Naive thymus-derived CD4-positive, alpha-beta T cell (primary cell): ENCODE data around the gene C5orf34. TPM values are rescaled to one million over a fixed set of nuclear protein-coding genes. Genes with fewer than 3 reads are reported as not detected.
"Not testable (repeated sequence)": the region's sequence is repeated elsewhere in the genome, so short reads cannot be mapped to it uniquely, and the experiment has no call there.

Experiments
- ATAC-seq: fragments of 150-1000 bp; cut with Tn5 transposase; 2 replicates; pipeline ENCODE4 v1.10.0; 2021; ENCODE audit warnings: mild to moderate bottlenecking, moderate library complexity
- CTCF ChIA-PET: fragments of 350-600 bp; sonication (Branson Sonifier 250); formaldehyde crosslinking; loops from one replicate; lab custom pipeline; 2021; ENCODE audit warnings: antibody characterized with exemption; lab: Charles Lee
- POLR2A ChIA-PET: fragments of 350-600 bp; sonication (Branson Sonifier 250); formaldehyde crosslinking; loops from one replicate; lab custom pipeline; 2021; ENCODE audit warnings: antibody characterized with exemption, inconsistent platforms; lab: Charles Lee
- DNase-seq, 9 donors: peaks; one replicate each; pipeline versions ENCODE4 v3.0.0 to v3.0.0-alpha.2; 2020 to 2022; ENCODE audit warnings: mixed read lengths in 1 of 9
- H3K27ac ChIP-seq: one replicate; pipeline ENCODE4 v1.7.0; 2013; ENCODE audit warnings: mild to moderate bottlenecking, low read depth, low read length, moderate library complexity
- H3K27me3 ChIP-seq, 2 donors: one replicate each; pipeline ENCODE4 v1.7.0; 2013; ENCODE audit warnings: low read length in 2 of 2, mild to moderate bottlenecking in 2 of 2, moderate library complexity in 2 of 2; ENCODE audit not compliant: control insufficient read depth in 2 of 2, insufficient read depth in 2 of 2
- H3K36me3 ChIP-seq, 3 experiments: 1 replicate in 2 of 3; 2 replicates in 1 of 3; pipeline ENCODE4 v1.7.0; 2013; ENCODE audit warnings: low read length in 3 of 3, mild to moderate bottlenecking in 3 of 3, moderate library complexity in 1 of 3; ENCODE audit not compliant: insufficient read depth in 3 of 3, control insufficient read depth in 2 of 3
- H3K4me1 ChIP-seq, 2 donors: one replicate each; pipeline ENCODE4 v1.7.0; 2013; ENCODE audit warnings: low read length in 2 of 2, mild to moderate bottlenecking in 2 of 2, moderate library complexity in 1 of 2; ENCODE audit not compliant: control insufficient read depth in 2 of 2, insufficient read depth in 2 of 2
- H3K4me3 ChIP-seq: 2 replicates; pipeline ENCODE4 v1.7.0; 2013; ENCODE audit warnings: mild to moderate bottlenecking, low read length
- H3K9me3 ChIP-seq, 3 experiments: 1 replicate in 2 of 3; 2 replicates in 1 of 3; pipeline ENCODE4 v1.7.0; 2013; ENCODE audit warnings: low read length in 3 of 3; ENCODE audit not compliant: control insufficient read depth in 2 of 3
- H3K27ac Mint-ChIP-seq, 9 donors: one replicate each; pipeline ENCODE4 v1.8.0; 2020 to 2022; ENCODE audit warnings: mixed read lengths in 9 of 9, mild to moderate bottlenecking in 8 of 9, moderate library complexity in 5 of 9, inconsistent platforms in 2 of 9
- H3K27me3 Mint-ChIP-seq, 5 donors: one replicate each; pipeline ENCODE4 v1.8.0; 2021 to 2022; ENCODE audit warnings: mixed read lengths in 5 of 5, mild to moderate bottlenecking in 1 of 5
- H3K36me3 Mint-ChIP-seq, 5 donors: one replicate each; pipeline ENCODE4 v1.8.0; 2020 to 2022; ENCODE audit warnings: mixed read lengths in 5 of 5, mild to moderate bottlenecking in 3 of 5, inconsistent platforms in 1 of 5
- H3K4me1 Mint-ChIP-seq, 7 donors: one replicate each; pipeline ENCODE4 v1.8.0; 2020 to 2022; ENCODE audit warnings: mixed read lengths in 7 of 7, mild to moderate bottlenecking in 3 of 7, inconsistent platforms in 1 of 7
- H3K4me3 Mint-ChIP-seq, 10 donors: one replicate each; pipeline ENCODE4 v1.8.0; 2020 to 2022; ENCODE audit warnings: mild to moderate bottlenecking in 10 of 10, mixed read lengths in 10 of 10, moderate library complexity in 6 of 10, inconsistent platforms in 2 of 10
- H3K9me3 Mint-ChIP-seq, 11 donors: one replicate each; pipeline ENCODE4 v1.8.0; 2020 to 2022; ENCODE audit warnings: mixed read lengths in 11 of 11, mild to moderate bottlenecking in 4 of 11, inconsistent platforms in 1 of 11, moderate library complexity in 1 of 11
- intact Hi-C, 2 donors: fragments of 100-400 bp; cut with micrococcal nuclease; formaldehyde crosslinking; loops; one replicate each; pipeline ENCODE4 v1.15.1; 2023
- polyA plus RNA-seq, 2 donors: library from polyadenylated mRNA; unstranded; fragments of 300-500 nt; fragmentation: Illumina TruSeq; gene quantifications; one replicate each; pipeline ENCODE4 v1.2.3, GENCODE V29; 2021
- total RNA-seq, 6 experiments: library from RNA in 5 of 6; stranded (reverse) in 5 of 6; gene quantifications; 1 replicate in 5 of 6; 2 replicates in 1 of 6; pipeline ENCODE4 v1.2.3 and lab custom pipeline; 2021 to 2026

Gene C5orf34
- total and polyA plus RNA-seq, 7 experiments from 2014 or later = 0.77 to 5.2 (median 1.5) TPM

DNA sequence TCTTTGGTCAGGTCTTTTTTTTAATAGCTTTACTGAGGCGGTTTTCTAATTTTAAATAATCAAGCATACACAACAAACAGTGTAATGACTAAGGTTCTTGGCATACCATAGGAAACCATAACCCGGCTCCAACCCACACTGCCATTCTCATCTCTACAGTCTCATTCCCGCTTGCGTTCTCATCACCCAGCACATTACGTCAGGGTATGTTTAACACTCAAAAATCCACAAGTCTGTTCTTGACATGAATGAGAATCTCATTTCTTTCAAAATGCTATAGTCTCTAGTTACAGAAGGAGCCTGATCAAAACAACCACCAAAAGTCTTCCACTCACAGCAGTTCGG lies 505 bp downstream of the C5orf34 start:
- H3K27me3 Mint-ChIP-seq = no peaks in the 10 kb centered on the region
- ChIA-PET POLR2A (interaction anchor here (0.7 to 4.3 kb wide), 4 partner anchors 25 to 125 kb away, joined by 3 to 81 read pairs (median 4); partner anchors contain the start of gene TMEM267), CTCF (interaction anchor here (1.1 to 2.1 kb wide), 2 partner anchors 10 to 30 kb away, joined by 4 to 10 read pairs; partner anchors contain the start of gene TMEM267)
- H3K36me3 Mint-ChIP-seq = peaks cover 0 to 13% (median 5%) of the 10 kb centered on the region in 5 donors
- Histone ChIP-seq H3K9me3 (no peaks in the 10 kb centered on the region), H3K27ac (peak overlapping the region; percentile 81), H3K27me3 (no peaks in the 10 kb centered on the region), H3K4me1 (peaks cover 8 to 14% of the 10 kb centered on the region in 2 donors), H3K4me3 (peak overlapping the region; percentile 84), H3K36me3 (no peaks in the 10 kb centered on the region)
- peak overlapping the region; percentile 90 to 97 (median 94) for H3K4me3 Mint-ChIP-seq
- ATAC-seq (no peak), DNase-seq (peak in 1 of 9 donors; percentile 74)
- H3K4me1 Mint-ChIP-seq = peaks cover 17 to 42% (median 36%) of the 10 kb centered on the region in 7 donors
- no peaks in the 10 kb centered on the region for H3K9me3 Mint-ChIP-seq
- intact Hi-C loops = loop anchor here in 1 of 2 donors (2.0 kb wide), 1 partner anchor 14 kb away; no protein-coding TSS in a partner anchor
- H3K27ac Mint-ChIP-seq = peak overlapping the region; percentile 90 to 98 (median 95)

DNA sequence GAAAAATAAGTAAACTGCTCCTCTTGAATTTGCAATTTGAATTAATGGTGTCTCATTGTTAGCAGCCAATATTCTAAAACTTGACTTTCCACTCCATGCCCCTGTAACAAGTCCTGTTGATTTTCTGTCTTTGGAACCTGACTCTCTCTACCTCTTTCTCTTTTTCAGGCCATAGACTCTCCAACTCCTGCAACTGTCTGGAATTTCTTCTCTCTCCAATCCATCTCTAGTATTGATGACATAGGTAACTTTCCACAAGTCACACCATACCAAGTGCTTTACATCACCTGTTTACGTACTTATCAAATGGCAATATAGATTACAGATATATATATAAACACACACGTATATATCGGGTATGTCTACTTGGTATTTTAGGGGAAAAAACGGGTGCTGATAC lies 923 bp downstream of the C5orf34 start:
- peak overlapping the region; percentile 84 for H3K4me3 ChIP-seq
- Mint-ChIP-seq H3K36me3 (peaks cover 0 to 13% (median 7%) of the 10 kb centered on the region in 5 donors), H3K27me3 (no peaks in the 10 kb centered on the region), H3K27ac (peak overlapping the region; percentile 90 to 98 (median 95)), H3K4me1 (peaks cover 17 to 42% (median 36%) of the 10 kb centered on the region in 7 donors), H3K9me3 (no peaks in the 10 kb centered on the region), H3K4me3 (peak overlapping the region; percentile 90 to 97 (median 94))
- peaks cover 8 to 14% of the 10 kb centered on the region in 2 donors for H3K4me1 ChIP-seq
- H3K9me3 ChIP-seq = no peaks in the 10 kb centered on the region
- POLR2A ChIA-PET = interaction anchor here (1.0 to 4.3 kb wide), 4 partner anchors 10 to 31 kb away, joined by 3 to 81 read pairs (median 4); partner anchors contain the start of gene TMEM267
- DNase-seq (no peak), ATAC-seq (no peak)
- no peaks in the 10 kb centered on the region for H3K27me3 ChIP-seq
- H3K27ac ChIP-seq = peak overlapping the region; percentile 81
- H3K36me3 ChIP-seq = no peaks in the 10 kb centered on the region
- intact Hi-C loops = loop anchor here in 1 of 2 donors (2.0 kb wide), 1 partner anchor 13 kb away; no protein-coding TSS in a partner anchor
- CTCF ChIA-PET = interaction anchor here (1.1 to 2.1 kb wide), 2 partner anchors 11 to 30 kb away, joined by 4 to 10 read pairs; partner anchors contain the start of gene TMEM267

DNA sequence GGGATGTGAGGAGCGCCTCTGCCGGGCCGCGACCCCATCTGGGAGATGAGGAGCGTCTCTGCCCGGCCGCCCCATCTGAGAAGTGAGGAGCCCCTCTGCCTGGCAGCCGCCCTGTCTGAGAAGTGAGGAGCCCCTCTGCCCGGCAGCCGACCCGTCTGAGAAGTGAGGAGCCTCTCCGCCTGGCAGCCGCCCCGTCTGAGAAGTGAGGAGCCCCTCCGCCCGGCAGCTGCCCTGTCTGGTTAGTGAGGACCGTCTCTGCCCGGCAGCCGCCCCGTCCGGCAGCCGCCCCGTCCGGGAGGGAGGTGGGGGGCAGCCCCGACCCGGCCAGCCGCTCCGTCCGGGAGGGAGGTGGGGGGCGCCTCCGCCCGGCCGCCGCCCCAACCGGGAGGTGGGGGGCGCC lies 3.9 kb downstream of the C5orf34 start:
- ATAC-seq, H3K27me3 Mint-ChIP-seq, H3K27ac Mint-ChIP-seq, H3K4me3 ChIP-seq, DNase-seq, H3K9me3 Mint-ChIP-seq, H3K27me3 ChIP-seq, CTCF ChIA-PET, intact Hi-C loops, H3K36me3 ChIP-seq, H3K27ac ChIP-seq, POLR2A ChIA-PET, H3K4me3 Mint-ChIP-seq, H3K9me3 ChIP-seq: not testable (repeated sequence)
- H3K4me1 ChIP-seq = peaks cover 8 to 14% of the 10 kb centered on the region in 2 donors
- Mint-ChIP-seq H3K36me3 (peaks cover 0 to 12% (median 10%) of the 10 kb centered on the region in 5 donors), H3K4me1 (peaks cover 17 to 33% (median 31%) of the 10 kb centered on the region in 7 donors)

DNA sequence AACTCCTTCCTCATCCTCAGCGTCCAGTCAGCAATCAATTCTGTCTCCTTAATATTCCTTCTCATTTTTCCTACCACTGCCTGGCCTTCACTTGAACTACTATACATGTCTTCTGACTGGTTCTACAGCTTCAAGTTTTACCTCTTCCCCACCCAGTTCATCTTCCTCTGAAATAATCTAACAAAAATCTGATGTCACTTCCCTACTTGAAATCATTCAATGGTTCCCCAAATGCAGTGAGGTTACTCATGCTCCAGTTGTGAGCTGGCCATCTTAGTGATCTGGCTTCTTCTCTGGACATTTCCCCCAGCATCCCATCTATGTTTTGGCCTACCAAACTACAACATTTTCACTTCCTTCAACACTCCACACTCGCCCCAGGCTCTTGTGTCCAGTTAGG lies 16.4 kb downstream of the C5orf34 start:
- H3K4me1 ChIP-seq = no peaks in the 10 kb centered on the region
- CTCF ChIA-PET = interaction anchor here (1.5 kb wide), 1 partner anchor 15 kb away, joined by 5 read pairs; the partner anchor contains the start of gene TMEM267

DNA sequence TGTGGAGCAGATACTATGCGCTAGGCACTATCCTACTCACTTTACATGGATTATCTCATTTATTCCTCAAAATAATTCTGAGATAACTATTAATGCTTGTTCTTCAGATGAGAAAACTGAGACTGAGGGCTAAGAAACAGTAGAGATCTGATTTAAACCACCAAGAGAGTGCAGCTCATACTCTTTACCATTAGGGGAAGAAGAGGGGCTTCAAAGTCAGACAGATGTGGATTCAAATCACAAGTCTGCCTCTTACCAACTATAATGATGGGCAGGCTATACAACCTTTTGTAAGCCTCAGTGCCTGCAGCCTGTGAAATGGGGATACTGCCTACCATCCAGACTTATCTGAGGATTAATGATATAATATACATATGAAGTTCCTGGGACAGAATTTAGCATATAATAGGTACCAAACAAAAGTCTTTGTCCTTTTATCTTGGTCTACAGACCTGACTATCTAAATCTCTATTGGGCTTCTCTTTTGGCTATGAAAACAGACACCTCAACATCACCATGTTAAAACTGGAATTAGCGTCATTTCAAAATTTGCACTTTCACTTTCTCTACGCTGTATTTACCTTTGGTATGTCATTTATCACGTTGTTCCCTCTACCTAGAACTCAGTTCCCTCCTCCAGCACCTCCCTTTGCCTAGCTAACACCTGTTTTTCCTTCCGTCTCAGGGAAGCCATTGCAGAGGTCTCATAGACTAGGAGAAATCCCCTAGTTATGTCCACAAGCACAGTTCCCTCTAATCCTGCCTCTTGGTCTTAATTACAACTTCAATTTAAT lies 17.4 kb downstream of the C5orf34 start:
- DNase-seq = no peak
- ChIA-PET CTCF (interaction anchor here (1.5 kb wide), 1 partner anchor 13 kb away, joined by 5 read pairs; the partner anchor contains the start of gene TMEM267), POLR2A (interaction anchor here (1.2 to 1.3 kb wide), 2 partner anchors 8 to 13 kb away, joined by 4 read pairs; no protein-coding TSS in a partner anchor)
- Mint-ChIP-seq H3K36me3 (peaks cover 4 to 35% (median 21%) of the 10 kb centered on the region in 5 donors), H3K4me1 (no peaks in the 10 kb centered on the region), H3K9me3 (no peaks in the 10 kb centered on the region), H3K27ac (no peak overlapping the region), H3K27me3 (no peaks in the 10 kb centered on the region), H3K4me3 (no peak overlapping the region)
- no peak overlapping the region for H3K4me3 ChIP-seq
- H3K36me3 ChIP-seq = no peaks in the 10 kb centered on the region
- intact Hi-C loops = no loop called here
- no peaks in the 10 kb centered on the region for H3K4me1 ChIP-seq
- no peaks in the 10 kb centered on the region for H3K9me3 ChIP-seq
- no peak overlapping the region for H3K27ac ChIP-seq
- ATAC-seq = no peak
- H3K27me3 ChIP-seq = no peaks in the 10 kb centered on the region

More for the DNA sequence above, 16.4 kb downstream of the C5orf34 start:
- POLR2A ChIA-PET = interaction anchor here (1.2 to 3.2 kb wide), 2 partner anchors 9 to 14 kb away, joined by 4 to 16 read pairs; partner anchors contain the start of gene TMEM267
- no peak overlapping the region for H3K27ac ChIP-seq
- ATAC-seq = peak; percentile 46
- H3K9me3 ChIP-seq = no peaks in the 10 kb centered on the region
- no peaks in the 10 kb centered on the region for H3K27me3 ChIP-seq
- no peak for DNase-seq
- Mint-ChIP-seq H3K4me1 (no peaks in the 10 kb centered on the region), H3K4me3 (no peak overlapping the region), H3K9me3 (no peaks in the 10 kb centered on the region), H3K27ac (peak overlapping the region in 1 of 9 donors; percentile 0), H3K36me3 (peaks cover 4 to 43% (median 22%) of the 10 kb centered on the region in 5 donors), H3K27me3 (no peaks in the 10 kb centered on the region)
- no peak overlapping the region for H3K4me3 ChIP-seq
- intact Hi-C loops = no loop called here
- no peaks in the 10 kb centered on the region for H3K36me3 ChIP-seq

DNA sequence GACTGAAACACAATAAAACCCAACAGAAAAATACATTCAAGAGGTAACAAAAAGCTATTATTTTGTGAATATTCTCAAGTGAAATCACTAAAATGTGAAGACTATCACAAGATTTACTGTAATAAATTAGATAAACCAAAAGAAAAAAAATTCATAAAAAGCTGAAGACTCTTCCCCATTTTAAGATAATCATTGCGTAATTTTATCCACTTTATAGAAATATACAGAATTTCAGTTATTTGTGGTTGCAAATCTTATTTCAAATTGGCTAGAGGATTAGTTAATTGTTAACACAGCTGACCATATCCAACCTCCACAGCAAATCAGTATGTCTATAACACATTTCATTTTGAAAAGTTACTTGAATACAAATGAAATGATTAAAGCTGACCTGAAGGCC lies 23.6 kb downstream of the C5orf34 start:
- no peaks in the 10 kb centered on the region for H3K9me3 ChIP-seq
- H3K4me3 ChIP-seq = no peak overlapping the region
- CTCF ChIA-PET = no interaction called here
- no peaks in the 10 kb centered on the region for H3K36me3 ChIP-seq
- POLR2A ChIA-PET = interaction anchor here (0.6 to 0.7 kb wide), 2 partner anchors 18 to 66 kb away, joined by 3 read pairs; no protein-coding TSS in a partner anchor
- DNase-seq (no peak), ATAC-seq (no peak)
- H3K4me3 Mint-ChIP-seq = no peak overlapping the region
- H3K27ac Mint-ChIP-seq = no peak overlapping the region
- H3K36me3 Mint-ChIP-seq = peaks cover 0 to 16% (median 6%) of the 10 kb centered on the region in 5 donors
- no peaks in the 10 kb centered on the region for H3K9me3 Mint-ChIP-seq
- H3K27me3 Mint-ChIP-seq = no peaks in the 10 kb centered on the region
- no peaks in the 10 kb centered on the region for H3K4me1 ChIP-seq
- H3K27me3 ChIP-seq = no peaks in the 10 kb centered on the region
- H3K27ac ChIP-seq = no peak overlapping the region
- intact Hi-C loops = no loop called here
- H3K4me1 Mint-ChIP-seq = peaks cover 0 to 16% (median 13%) of the 10 kb centered on the region in 7 donors
